IPS DF 6.9 (cell line): ENCODE data around the gene AK8.

Experiments
- DNase-seq: peaks from one replicate; pipeline ENCODE4 v3.0.0-alpha.2; 2013; ENCODE audit warnings: low read depth, low spot score
- H3K27ac ChIP-seq: one replicate; pipeline ENCODE4 v1.5.1; 2013; ENCODE audit warnings: low read length, control low read depth
- H3K27me3 ChIP-seq: 2 replicates; pipeline ENCODE4 v1.6.1; 2013; ENCODE audit warnings: mild to moderate bottlenecking, low read length; ENCODE audit not compliant: control insufficient read depth, insufficient read depth
- H3K36me3 ChIP-seq: 2 replicates; pipeline ENCODE4 v1.6.1; 2013; ENCODE audit warnings: low read length; ENCODE audit not compliant: control insufficient read depth, insufficient read depth
- H3K4me1 ChIP-seq: 2 replicates; pipeline ENCODE4 v1.6.1; 2013; ENCODE audit warnings: low read length; ENCODE audit not compliant: control insufficient read depth, insufficient read depth
- H3K4me3 ChIP-seq: 2 replicates; pipeline ENCODE4 v1.5.1; 2013; ENCODE audit warnings: mild to moderate bottlenecking, low read length
- H3K9me3 ChIP-seq: 2 replicates; pipeline ENCODE4 v1.6.1; 2013; ENCODE audit warnings: low read length, inconsistent platforms; ENCODE audit not compliant: control insufficient read depth, insufficient read depth
- WGBS: extraction: QIAGEN DNeasy Blood & Tissue Kit; methylation state at CpG from one replicate; pipeline ENCODE4 v1.1.7; 2013; ENCODE audit warnings: mixed read lengths, missing lambda C conversion rate; ENCODE audit not compliant: insufficient read length, insufficient coverage; 5-methylcytosine and 5-hydroxymethylcytosine counted together

Gene AK8

DNA sequence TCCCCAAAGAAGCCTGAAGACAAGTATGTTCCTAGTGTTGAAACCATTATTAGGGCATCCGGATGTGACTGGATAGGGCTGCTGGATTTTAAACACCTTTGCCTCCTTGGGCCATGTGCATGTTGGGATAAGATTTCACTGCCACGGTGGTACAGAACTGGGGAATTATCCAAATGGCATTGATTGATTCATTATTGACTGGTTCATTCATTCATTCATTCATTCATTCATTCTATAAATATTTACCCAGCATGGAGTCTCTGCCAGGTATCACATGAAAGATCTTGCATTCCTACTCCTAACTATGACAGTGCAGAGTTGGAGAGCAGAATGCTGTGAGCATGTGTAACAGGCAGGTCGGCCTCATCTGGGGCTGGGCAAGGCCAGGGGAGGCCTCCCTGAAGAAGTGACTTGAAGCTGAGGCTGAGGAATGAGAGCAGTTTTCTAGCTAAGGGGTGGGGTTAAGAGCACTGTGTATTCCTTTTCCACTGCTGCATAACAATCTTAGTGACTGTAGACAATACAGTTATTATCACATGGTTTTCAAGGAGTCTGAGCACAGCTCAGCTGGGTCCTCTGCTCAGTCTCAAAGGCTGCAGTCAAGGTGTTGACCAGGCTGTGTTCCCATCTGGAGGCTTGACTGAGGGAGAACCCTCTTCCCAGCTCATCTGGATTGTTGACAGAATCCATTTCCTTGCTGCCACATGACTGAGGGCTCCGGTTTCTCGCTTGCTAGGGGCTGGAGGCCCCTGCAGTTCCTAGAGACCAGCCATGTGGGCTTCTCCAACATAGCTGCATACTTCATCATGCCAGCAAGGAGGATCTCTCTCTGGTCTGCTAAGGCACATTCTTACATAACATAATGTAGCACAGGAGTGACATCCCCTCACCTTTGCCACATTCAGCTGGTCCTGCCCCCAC is 35.7 kb downstream of the AK8 start:
- DNase-seq = no peak
- no peak overlapping the region for H3K4me3 ChIP-seq
- H3K27ac ChIP-seq = no peak overlapping the region
- H3K9me3 ChIP-seq = no peaks in the 10 kb centered on the region
- WGBS = no CpG with 5 or more reads among the region's 5 CpGs
- H3K27me3 ChIP-seq = no peaks in the 10 kb centered on the region
- H3K36me3 ChIP-seq = no peaks in the 10 kb centered on the region
- no peaks in the 10 kb centered on the region for H3K4me1 ChIP-seq

- WGBS = no CpG with 5 or more reads among the region's 13 CpGs
- no peak for DNase-seq
- no peak overlapping the region for H3K27ac ChIP-seq
Measured at GRCh38 chr9:132840980-132841379, 37.1 kb downstream of the AK8 start.

DNA sequence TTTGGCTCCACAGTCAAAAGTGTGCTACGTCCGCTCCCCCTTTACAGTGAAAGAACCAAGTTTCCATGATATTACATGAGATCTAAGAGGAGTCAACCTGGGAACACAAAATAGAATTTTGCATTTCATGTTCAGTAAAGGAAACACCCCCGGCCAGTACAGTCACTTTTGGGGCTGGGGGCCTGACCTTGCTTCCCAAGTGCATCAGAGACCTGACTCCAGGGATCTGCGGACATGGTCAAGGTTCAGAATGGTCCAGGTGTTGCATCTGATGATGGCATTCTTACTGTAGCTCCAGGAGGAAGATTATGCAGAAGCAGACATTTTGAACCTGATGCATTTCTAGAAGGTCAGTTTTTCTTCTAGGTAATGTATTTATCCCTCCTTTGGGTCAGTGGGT is 39.8 kb downstream of the AK8 start:
- H3K36me3 ChIP-seq = no peaks in the 10 kb centered on the region
- no peak for DNase-seq
- H3K27ac ChIP-seq = no peak overlapping the region
- no CpG with 5 or more reads among the region's 4 CpGs for WGBS
- no peaks in the 10 kb centered on the region; the same call in 1 of the 2 replicates for H3K4me1 ChIP-seq
- no peaks in the 10 kb centered on the region for H3K27me3 ChIP-seq
- no peaks in the 10 kb centered on the region for H3K9me3 ChIP-seq
- no peak overlapping the region for H3K4me3 ChIP-seq

More at GRCh38 chr9:132840980-132841379, 37.1 kb downstream of the AK8 start:
- no peaks in the 10 kb centered on the region for H3K27me3 ChIP-seq
- H3K4me1 ChIP-seq = no peaks in the 10 kb centered on the region
- no peak overlapping the region for H3K4me3 ChIP-seq
- no peaks in the 10 kb centered on the region for H3K36me3 ChIP-seq
- H3K9me3 ChIP-seq = no peaks in the 10 kb centered on the region

DNA sequence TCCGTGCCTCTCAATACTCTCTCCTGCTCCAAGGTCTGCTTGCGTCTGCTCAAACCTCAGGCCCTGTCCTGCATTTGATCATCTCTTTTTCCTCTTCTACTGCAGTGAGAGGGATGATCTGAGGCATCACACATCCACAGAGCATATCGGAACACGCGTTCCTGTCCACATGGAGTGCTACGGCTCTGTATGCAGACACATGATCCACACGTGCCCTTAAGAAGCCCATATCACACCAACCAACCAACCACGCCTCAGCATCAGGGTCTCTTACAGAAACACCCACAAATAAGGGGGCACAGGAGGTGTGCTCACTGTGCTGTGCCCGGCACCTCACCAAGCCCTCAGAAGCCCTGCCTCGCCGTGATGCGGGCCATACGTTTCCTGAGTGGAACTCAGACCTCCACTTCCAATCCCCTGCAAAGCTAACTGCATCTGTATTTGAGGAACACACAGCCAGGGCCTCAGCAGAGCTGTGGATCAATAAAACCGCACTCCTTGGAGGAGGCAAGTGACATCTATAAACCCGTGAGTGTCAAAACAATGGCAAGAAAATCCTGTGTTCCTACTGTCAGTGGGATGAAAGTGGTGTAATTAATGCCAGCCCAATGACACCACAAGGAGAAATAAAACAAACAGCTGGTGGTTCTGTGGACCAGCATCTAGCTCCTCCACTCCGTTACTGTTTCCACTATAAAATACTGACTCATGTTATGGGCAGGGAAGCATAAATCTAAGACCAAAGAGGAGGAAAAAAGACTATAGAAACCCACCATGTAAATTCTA is 40.4 kb downstream of the AK8 start:
- no peaks in the 10 kb centered on the region; the same call in 1 of the 2 replicates for H3K4me1 ChIP-seq
- no peaks in the 10 kb centered on the region for H3K9me3 ChIP-seq
- H3K36me3 ChIP-seq = no peaks in the 10 kb centered on the region
- H3K27ac ChIP-seq = no peak overlapping the region
- no peak for DNase-seq
- H3K27me3 ChIP-seq = no peaks in the 10 kb centered on the region
- H3K4me3 ChIP-seq = no peak overlapping the region
- WGBS = no CpG with 5 or more reads among the region's 16 CpGs

- no peaks in the 10 kb centered on the region; the same call in 1 of the 2 replicates for H3K4me1 ChIP-seq
- WGBS = no CpG with 5 or more reads among the region's 7 CpGs
- H3K27me3 ChIP-seq = no peaks in the 10 kb centered on the region
- H3K27ac ChIP-seq = no peak overlapping the region
- no peaks in the 10 kb centered on the region for H3K36me3 ChIP-seq
- H3K9me3 ChIP-seq = no peaks in the 10 kb centered on the region
- no peak for DNase-seq
- H3K4me3 ChIP-seq = no peak overlapping the region
Measured at GRCh38 chr9:132834343-132834742, 43.7 kb downstream of the AK8 start.

DNA sequence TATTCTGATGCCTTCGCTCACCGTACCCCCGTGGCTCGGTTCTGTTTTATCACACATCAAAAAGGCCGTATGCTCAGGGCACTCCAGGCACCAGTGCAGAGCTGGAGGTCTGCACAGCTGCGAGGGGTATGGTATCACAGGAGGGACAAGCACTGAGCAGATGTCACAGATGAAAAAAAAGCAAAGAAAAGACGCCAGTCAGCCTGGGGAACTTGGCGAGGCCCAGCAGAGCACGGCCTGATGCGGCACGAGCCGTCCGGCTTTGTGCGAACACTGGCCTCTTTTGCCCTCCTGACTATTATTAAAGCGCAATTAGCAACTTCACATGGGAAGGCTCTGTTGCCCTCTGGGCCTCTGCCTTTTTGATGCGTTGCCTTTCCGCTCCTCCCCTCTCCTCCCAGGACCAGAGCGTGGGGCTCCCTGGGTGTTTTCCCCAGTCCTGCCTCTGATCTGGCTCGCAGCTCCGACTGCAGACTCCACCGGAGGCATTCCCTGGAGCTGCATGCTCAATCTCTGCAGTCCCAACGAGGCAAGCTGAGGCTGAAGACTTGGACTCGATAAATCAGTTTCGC is 44.4 kb downstream of the AK8 start:
- no peak overlapping the region for H3K27ac ChIP-seq
- H3K4me1 ChIP-seq = no peaks in the 10 kb centered on the region; the same call in 1 of the 2 replicates
- H3K36me3 ChIP-seq = no peaks in the 10 kb centered on the region
- DNase-seq = no peak
- no peaks in the 10 kb centered on the region for H3K27me3 ChIP-seq
- whole genome bisulfite sequencing = no CpG with 5 or more reads among the region's 24 CpGs
- no peak overlapping the region for H3K4me3 ChIP-seq
- H3K9me3 ChIP-seq = no peaks in the 10 kb centered on the region

DNA sequence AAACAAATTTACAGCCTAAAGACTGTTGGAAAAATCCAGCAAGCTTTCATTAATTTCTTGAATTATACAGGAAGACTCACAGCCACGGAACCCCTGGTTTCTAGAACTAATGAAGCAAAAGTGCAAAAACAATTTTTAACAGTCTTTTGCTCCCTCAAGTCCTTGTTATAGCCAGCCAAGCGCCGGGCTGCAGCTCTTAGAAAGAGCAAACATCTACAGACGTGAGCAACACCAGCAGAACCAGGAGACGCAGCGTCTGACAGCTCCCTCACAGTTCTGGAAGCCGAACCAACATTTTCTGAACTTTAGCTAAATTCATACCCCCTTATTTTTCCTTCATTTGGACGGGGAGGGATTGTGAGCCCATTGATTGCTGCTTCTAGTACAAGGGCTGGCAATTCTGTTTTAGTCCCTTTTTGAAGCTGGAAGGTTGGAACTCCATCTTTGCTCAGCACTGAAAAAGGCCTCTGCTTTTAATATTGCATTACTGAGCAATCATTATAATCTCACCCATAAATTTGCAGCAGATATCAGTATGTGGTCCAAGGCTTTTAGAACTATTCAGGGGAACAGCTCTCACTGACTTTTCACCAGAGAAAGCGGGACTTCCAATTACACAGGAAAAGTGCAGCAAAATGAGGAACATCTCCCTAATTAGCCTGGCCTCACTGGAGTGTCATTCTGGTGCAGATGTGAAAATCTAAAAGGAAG is 45.8 kb downstream of the AK8 start:
- H3K4me1 ChIP-seq = no peaks in the 10 kb centered on the region; the same call in 1 of the 2 replicates
- no peak overlapping the region for H3K4me3 ChIP-seq
- no peaks in the 10 kb centered on the region for H3K9me3 ChIP-seq
- no CpG with 5 or more reads among the region's 9 CpGs for WGBS
- H3K27me3 ChIP-seq = no peaks in the 10 kb centered on the region
- H3K27ac ChIP-seq = no peak overlapping the region
- DNase-seq = no peak
- no peaks in the 10 kb centered on the region for H3K36me3 ChIP-seq

GRCh38 chr9:132828201-132828770 is 49.8 kb downstream of the AK8 start:
- no CpG with 5 or more reads among the region's 16 CpGs for WGBS
- H3K27me3 ChIP-seq = no peaks in the 10 kb centered on the region

DNA sequence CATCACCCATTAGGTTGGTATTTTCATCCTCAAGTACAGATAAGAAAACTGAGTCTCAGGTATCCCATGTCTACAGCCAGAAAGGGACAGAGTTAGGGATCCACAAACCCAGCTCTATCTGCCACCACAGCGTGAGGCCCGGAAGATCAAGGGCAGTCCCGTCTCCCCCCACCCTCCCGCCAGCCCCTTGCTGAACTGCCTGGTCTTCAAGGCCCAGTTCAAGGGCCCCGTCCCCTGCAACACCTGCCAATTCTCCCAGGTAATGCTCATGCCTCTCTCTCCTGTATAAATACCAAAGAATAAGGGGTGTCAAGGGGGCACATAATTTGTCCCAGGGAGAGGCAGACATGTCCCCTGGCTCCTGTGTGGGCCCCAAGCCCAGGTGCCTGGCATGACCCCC is 50.7 kb downstream of the AK8 start:
- no CpG with 5 or more reads among the region's 5 CpGs for WGBS
- no peak overlapping the region for H3K27ac ChIP-seq
- no peak for DNase-seq
- no peaks in the 10 kb centered on the region for H3K27me3 ChIP-seq
- no peak overlapping the region for H3K4me3 ChIP-seq
- H3K36me3 ChIP-seq = no peaks in the 10 kb centered on the region
- H3K9me3 ChIP-seq = no peaks in the 10 kb centered on the region
- no peaks in the 10 kb centered on the region; the same call in 1 of the 2 replicates for H3K4me1 ChIP-seq

More at GRCh38 chr9:132828201-132828770, 49.8 kb downstream of the AK8 start:
- Histone ChIP-seq H3K4me3 (no peak overlapping the region), H3K36me3 (no peaks in the 10 kb centered on the region), H3K27ac (no peak overlapping the region), H3K4me1 (no peaks in the 10 kb centered on the region; the same call in 1 of the 2 replicates), H3K9me3 (no peaks in the 10 kb centered on the region)
- no peak for DNase-seq
